Stimulated activated CD8-positive, alpha-beta memory T cell treated with anti-CD3 and anti-CD28 coated beads, Interleukin-7, amount 100 ng/mL, for 24 hours (primary cell): ENCODE data around the gene NCL.
"Not testable (repeated sequence)": the region's sequence is repeated elsewhere in the genome, so short reads cannot be mapped to it uniquely, and the experiment has no call there.

ENCODE experiments used
- DNase-seq: peaks from one replicate; pipeline ENCODE4 v3.0.0-alpha.2; 2020; ENCODE audit warnings: low read depth

Gene NCL

GRCh38 chr2:231467613-231468530, 3.6 kb upstream of the NCL start:
- no peak for DNase-seq

GRCh38 chr2:231467016-231467545, 2.8 kb upstream of the NCL start:
- DNase-seq, result no peak

DNA sequence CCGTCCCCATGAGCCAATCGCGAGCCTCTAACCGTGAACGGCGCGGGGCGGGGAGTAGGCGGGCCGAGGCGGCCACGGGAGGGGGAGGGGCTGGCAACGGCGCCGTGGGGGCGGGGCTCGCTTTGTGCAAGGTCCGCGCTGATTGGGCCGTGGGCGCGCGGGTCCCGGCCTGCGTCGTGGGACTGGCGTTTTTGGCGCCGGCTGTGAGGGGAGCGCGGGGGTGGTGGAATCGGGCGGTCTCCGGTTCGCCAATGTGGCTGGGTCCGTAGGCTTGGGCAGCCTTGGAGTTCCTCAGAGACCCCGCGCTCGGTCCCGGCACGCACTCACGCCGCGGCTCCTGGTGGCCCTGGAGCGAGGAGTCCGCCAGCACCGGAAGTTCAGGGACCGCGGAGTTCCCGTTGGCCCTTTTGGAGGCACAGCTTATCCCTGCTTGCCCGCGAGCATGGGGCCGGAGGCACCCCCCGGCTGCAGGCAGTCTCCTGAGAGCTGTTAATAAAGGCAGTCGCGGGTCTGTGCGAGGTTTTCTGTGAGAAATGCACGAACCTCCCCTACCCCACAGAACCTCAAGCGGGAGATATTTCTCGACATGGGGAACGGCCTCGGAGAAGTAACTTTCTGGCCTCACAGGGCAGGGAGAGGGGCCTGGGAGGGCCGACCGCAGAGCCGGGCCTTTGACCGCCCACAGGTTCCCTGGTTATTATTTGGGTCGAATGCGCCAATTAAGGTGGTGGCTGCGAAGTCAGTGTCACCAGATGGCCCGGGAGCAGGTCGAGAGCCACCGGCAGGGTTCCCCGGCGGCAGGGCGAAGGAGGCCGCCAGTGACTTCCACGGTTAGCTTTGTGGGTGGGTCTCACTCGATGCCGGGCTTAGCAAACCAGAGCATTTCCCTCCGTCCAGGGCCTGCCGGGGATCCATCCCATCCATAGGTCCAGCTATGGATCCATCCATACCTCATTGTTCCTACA, 574 bp upstream of the NCL start:
- DNase-seq, result peak; percentile 99

DNA sequence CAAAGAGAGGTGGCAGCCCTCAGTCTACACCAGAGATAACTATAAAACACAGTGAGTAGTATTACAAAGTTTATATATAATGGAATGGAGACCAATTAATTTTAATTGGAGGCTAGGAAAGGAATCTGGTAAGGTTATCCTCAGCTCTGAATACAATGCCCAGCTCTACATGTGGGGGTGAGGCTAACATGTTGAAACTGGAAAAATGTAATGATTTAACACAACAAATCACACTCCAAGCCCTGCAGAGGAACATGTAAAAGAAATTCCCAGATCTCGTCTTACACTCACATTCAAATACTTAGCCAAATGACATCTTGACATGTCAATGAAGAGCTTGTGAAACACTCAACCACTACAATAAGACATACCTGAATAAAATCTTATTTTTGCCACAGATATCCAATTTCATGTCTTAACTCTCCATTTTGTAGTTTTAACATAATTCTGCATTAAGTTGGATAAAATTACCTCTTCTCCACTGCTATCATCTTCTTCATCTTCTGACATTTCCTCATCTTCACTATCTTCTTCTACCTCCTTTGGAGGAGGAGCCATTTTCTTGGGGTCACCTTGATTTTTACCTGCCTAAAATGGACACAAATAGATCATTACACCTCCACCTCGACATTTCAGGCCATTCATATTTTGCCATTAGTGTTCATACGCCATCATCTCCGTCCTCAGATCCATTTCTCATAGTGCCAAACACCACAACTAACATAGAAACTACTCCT, 1.4 kb downstream of the NCL start:
- no peak for DNase-seq

- no peak for DNase-seq
Measured at GRCh38 chr2:231461516-231461971, 2.7 kb downstream of the NCL start.

DNA sequence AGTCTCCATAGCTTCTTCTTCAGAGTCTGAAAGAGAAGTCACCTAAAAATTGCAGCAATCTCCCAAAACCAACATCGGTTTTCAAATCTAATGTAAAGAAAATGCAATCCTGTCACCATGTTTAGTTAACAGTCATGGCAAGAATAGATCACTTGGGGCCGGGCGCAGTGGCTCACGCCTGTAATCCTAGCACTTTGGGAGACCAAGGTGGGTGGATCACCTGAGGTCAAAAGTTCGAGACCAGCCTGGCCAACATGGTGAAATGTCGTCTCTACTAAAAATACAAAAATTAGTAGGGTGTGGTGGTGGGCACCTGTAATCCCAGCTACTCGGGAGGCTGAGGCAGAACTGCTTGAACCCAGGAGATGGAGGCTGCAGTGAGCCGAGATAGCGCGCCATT, 3.4 kb downstream of the NCL start:
- DNase-seq, result not testable (repeated sequence)

DNA sequence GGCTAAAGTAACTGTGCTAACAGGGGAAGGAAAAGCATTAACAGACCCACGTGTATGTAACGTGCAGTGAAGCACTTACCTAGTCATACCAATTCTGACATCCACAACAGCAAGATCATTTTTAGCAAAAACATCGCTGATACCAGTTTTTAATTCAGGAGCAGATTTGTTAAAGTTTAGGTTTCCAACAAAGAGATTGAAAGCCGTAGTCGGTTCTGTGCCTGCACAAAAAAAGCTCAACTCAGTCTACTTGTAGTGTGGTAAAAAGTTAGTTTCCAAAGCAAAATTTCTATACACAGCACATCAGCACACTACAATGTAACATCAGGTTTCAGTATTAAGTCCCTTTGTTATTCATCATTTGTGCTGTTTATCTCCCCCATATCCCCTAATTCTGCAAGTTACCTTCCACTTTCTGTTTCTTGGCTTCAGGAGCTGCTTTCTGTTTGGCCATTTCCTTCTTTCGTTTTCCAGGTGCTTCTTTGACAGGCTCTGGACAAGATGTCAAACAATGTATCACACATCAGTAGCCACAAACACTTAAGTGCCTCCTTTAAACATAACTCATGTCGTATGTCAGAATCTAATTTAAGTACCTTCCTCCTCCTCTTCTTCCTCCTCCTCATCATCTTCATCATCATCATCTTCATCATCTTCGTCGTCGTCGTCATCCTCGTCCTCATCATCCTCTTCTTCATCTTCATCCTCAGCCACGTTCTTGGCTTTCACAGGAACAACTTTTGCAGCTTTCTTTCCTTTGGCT, 4.0 kb downstream of the NCL start:
- DNase-seq, result no peak

DNA sequence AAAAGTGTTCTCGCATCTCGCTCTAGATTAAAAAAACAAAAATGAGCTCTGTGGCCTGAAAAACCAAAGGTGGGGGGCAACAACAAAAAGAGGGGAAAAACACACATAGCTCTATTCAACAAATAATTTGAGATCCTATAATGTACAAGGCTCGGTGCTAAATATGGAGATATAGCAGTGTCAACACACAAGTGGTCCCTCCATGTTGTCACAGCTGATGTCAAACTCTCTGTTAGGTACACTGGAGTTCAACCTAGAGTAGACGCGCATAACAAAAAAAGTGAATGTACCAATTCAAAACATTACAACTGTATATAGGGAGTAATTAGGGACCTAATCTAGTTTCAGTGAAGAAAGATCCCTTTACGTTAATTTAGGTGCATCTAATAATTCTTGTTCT, 5.9 kb downstream of the NCL start:
- no peak for DNase-seq

- DNase-seq, result no peak
Measured at GRCh38 chr2:231457101-231457500, 7.2 kb downstream of the NCL start.

DNA sequence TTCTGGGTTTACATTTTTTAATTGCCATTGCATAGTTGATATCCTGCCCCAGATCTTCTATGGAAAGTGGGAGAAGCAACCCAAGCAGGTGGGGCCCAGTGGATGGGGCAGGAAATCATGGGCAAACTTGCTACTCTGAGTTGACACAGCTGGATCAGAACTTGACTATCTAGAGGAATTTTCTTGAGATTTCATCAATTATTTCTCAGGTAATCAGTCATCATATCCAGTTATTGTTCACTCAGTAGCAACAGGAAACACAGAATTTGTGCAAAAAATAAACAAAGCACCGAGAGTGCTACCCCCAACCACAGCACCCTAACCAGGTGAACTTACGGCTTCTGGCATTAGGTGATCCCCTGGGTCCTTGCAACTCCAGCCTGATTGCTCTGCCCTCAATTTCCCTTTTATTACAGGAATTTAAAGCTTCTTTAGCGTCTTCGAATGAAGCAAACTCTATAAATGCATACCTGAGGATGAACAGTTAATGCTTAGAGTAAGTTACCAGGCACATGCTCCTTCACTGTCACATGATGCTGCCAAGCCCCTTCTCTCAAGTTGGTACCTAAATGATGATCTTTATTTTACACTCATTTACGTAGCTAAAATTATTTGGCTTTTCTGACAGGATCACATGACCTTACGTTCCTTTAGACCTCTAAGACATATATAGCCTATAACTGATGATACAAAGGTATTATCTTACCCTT, 7.8 kb downstream of the NCL start:
- DNase-seq, result no peak

DNA sequence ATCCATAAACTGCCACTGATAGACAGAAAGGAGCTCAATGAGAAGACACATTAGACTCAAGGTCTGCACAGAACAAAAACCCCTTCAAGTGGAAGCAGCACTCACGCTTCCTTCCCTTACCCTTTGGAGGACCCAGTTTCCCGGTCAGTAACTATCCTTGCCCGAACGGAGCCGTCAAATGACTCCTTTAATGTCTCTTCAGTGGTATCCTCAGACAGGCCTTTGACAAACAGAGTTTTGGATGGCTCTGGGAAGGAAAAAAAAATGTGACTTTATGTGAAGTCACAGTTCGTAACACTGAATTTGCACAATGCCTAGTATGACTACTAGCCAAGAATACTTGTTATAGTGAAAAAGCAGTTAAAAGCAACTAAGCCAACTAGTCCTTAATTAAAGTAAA, 8.4 kb downstream of the NCL start:
- DNase-seq, result no peak

DNA sequence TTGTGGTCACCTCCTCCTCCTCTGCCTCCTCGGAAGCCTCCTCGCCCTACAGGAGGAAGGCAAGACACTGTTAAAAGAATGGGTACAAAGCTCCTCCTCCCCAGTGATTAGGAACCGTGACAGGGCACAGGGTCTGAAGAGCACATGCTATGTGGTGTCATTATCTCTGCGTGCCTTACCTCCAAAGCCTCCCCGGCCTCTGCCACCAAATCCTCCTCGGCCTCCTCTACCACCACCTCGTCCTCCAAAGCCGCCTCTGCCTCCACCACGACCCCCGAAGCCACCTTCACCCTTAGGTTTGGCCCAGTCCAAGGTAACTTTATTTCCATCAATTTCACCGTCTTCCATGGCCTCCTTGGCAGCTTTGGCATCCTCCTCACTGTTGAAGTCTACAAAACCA, 9.1 kb downstream of the NCL start:
- DNase-seq, result no peak

DNA sequence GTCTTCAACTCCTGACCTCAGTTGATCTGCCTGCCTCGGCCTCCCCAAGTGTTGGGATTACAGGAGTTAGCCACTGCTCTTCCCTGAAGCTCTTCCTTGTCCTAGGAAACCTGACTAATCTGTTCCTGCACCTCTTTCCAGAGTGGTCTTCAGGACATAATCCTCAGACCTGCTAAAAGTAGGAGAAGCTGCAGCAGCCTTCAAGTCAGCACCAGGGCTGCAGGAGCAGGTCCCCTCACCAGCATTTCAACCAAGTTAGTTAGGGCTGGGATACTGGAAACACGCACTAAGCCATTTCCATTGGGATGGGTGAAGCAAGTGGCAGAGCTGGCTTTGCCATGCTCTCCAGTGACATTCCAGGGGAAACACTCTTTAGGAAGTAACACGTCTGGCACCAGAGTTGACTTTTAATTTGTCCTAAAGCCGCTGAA, 9.9 kb downstream of the NCL start:
- DNase-seq, result no peak

DNA sequence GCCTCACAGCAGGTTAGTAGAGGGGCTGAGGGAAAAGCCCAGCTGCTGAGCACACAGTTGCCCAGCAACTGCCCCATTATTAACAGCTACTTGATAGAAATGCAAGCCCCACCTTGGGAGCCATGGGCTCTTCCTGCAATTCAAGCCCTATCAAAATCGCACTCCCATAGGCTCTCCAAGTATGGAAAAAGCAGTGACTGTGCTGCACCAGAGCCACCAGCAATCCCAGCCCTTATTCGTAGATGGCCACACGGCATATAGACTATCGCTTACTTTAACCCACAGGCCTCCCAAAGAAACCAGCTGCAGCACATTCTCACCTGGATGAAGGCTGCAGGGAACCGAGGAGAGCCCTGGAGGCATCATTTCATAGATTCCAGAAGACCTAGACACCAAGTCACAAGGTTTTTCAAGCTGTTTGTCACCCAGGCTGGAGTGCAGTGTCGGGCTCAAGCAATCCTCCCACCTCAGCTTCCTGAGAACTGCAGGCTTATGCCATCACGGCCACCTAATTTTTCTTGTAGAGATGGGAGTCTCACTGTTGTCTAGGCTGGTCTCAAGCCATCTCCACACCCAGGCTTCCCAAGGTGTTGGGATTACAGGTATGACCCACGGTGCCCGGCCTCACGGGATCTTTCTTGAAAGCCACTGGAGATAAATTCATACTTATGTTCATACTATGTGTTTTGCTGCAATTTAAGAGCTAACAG, 11.3 kb downstream of the NCL start:
- DNase-seq, result no peak

DNA sequence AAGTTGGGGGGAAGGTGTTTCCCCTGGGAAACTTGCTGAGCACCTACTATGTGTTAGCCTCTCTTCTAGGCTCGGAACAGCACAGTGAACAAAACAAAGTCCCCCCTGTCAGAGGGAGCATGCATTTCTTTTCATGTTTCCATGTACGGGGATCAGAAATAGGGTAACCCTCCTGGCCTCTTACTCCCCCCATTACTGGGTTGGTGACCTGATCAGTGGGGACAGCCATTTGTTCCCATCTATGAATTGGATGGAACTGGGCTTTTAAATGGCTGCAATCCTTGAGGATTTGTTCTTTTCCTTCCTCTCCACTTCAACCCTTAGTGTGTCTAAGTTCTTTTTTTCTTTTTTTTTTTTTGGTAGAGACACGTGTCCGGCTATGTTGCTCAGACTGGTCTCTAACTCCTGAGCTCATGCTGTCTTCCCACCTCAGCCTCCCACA, 13.7 kb downstream of the NCL start:
- no peak for DNase-seq

- no peak for DNase-seq
Measured at GRCh38 chr2:231449503-231450054, 14.7 kb downstream of the NCL start.

DNA sequence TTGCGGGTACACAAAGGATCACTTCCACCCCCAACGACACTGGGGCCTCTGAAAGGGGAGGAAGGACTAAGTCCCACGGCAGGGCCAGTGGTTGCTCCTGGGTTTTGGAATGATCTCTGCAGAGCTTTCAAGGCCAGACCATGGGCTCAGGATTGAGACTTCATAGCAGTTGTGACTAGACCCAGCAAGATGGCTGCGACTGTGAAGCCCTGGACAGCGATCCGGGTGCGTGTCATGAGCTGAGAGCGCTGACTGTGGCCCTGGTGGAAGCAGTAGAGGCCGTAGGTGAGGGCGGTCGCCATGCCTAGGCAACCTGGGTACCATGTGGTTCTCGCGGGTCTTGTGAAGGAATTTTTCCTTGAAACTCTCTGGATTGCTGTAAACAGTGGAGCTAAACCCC, 27.3 kb downstream of the NCL start:
- DNase-seq, result no peak

GRCh38 chr2:231433990-231434389, 30.3 kb downstream of the NCL start:
- no peak for DNase-seq

DNA sequence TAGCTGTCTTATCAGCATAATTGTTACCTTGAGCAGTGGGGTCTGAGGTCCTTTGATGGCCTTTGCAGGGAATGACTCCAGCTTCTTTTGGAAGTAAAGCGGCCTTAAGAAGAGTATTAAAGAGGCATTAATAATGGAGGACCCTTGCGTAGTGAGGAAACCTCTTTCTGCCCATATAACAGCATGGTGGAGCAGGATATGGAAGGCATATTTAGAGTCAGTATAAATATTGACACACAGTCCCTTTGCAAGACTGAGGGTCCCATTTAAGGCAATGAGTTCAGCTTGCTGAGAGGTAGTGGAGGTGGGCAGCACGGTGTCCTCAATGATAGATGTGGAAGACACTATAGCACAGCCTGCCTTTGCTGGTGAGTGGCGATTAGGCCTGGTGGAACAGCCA, 32.7 kb downstream of the NCL start:
- DNase-seq, result no peak
